ENCODE data around the gene SLC12A6. TPM values are rescaled to one million over a fixed set of nuclear protein-coding genes. Genes with fewer than 3 reads are reported as not detected.
A peak's percentile ranks its signal among the peaks of the same experiment; 100 is the strongest.

Gene SLC12A6
- total and polyA plus RNA-seq, 2 of the 13 experiments (the other 11 are each of a cell fraction or from before 2014, with no cell fraction given): 15.2 to 30.1 TPM

GRCh38 chr15:34342737-34343575, 5.4 kb upstream of the SLC12A6 start, which contains the start of the genes NOP10 and NUTM1 (continued):
- TF ChIP-seq ZXDC (CRISPR knock-in tag; IDR thresholded peaks at IDR 0.05): no peak
- TF ChIP-seq TARDBP (CRISPR knock-in tag; IDR thresholded peaks at IDR 0.05): peak; percentile 94
- TF ChIP-seq GLI4 (CRISPR knock-in tag; IDR thresholded peaks at IDR 0.05; ENCODE audit: borderline replicate concordance): peak; percentile 70; the same call in 1 of the 2 replicates
- no peak; the same call in 1 of the 2 replicates for TF ChIP-seq TBX2 (CRISPR knock-in tag; IDR thresholded peaks at IDR 0.05; ENCODE audit: borderline replicate concordance)
- no peak for TF ChIP-seq ZBTB2 (CRISPR knock-in tag; IDR thresholded peaks at IDR 0.05; ENCODE audit: low read depth)
- TF ChIP-seq ZNF614 (CRISPR knock-in tag; IDR thresholded peaks at IDR 0.05; ENCODE audit: borderline replicate concordance): peak; percentile 47; the same call in 1 of the 2 replicates
- peak; percentile 26 for TF ChIP-seq ZNF407 (CRISPR knock-in tag; IDR thresholded peaks at IDR 0.05; ENCODE audit: not compliant biosample characterization)
- no peak for TF ChIP-seq ZNF30 (CRISPR knock-in tag; IDR thresholded peaks at IDR 0.05)
- no peak for TF ChIP-seq NFIC (IDR thresholded peaks at IDR 0.05; ENCODE audit: low read length)
- TF ChIP-seq POGZ (CRISPR knock-in tag; IDR thresholded peaks at IDR 0.05): peak; percentile 79
- TF ChIP-seq CREBL2 (CRISPR knock-in tag; IDR thresholded peaks at IDR 0.05; ENCODE audit: borderline replicate concordance): no peak
- no peak for TF ChIP-seq ZNF615 (CRISPR knock-in tag; IDR thresholded peaks at IDR 0.05; ENCODE audit: borderline replicate concordance)
- peak; percentile 49; the same call in 1 of the 2 replicates for TF ChIP-seq NFKBIZ (CRISPR knock-in tag; IDR thresholded peaks at IDR 0.05)

Data from HepG2 (cell line).